HEK293 (cell line): ENCODE data around the gene IL34.

Source experiments
- CTCF ChIA-PET: fragments of 350-600 bp; formaldehyde crosslinking; extraction: SDS; loops from one replicate; lab custom pipeline; 2021; ENCODE audit warnings: antibody characterized with exemption; lab: Yijun Ruan, JAX
- POLR2A ChIA-PET: fragments of 300-600 bp; formaldehyde crosslinking; extraction: SDS; loops from one replicate; lab custom pipeline; 2020; ENCODE audit warnings: antibody characterized with exemption, inconsistent platforms; lab: Yijun Ruan, JAX
- H3K27ac ChIP-seq: fragments of 200-500 bp; sonication (Bioruptor generic); 2 replicates; pipeline ENCODE4 v1.5.1; 2014; ENCODE audit warnings: low read depth, low read length, control low read depth, inconsistent platforms; ENCODE audit errors: extremely low read depth
- H3K36me3 ChIP-seq, 2 experiments: fragments of 200-500 bp in 1 of 2; sonication (Bioruptor generic) in 1 of 2; 1 replicate in 1 of 2; 2 replicates in 1 of 2; pipeline ENCODE4 v1.5.1; 2014 to 2017; ENCODE audit warnings: inconsistent platforms in 2 of 2, low read length in 2 of 2; ENCODE audit not compliant: control insufficient read depth in 2 of 2, insufficient read depth in 1 of 2
- H3K4me1 ChIP-seq: fragments of 200-500 bp; sonication (Bioruptor generic); 2 replicates; pipeline ENCODE4 v1.5.1; 2014; ENCODE audit warnings: mild to moderate bottlenecking, low read length, inconsistent platforms; ENCODE audit not compliant: control insufficient read depth, insufficient read depth
- H3K4me3 ChIP-seq: 2 replicates; pipeline ENCODE4 v1.5.1; 2011; ENCODE audit warnings: low read depth, mild to moderate bottlenecking, control low read depth, low read length, moderate library complexity
- H3K9me3 ChIP-seq: fragments of 200-500 bp; sonication (Bioruptor generic); 2 replicates; pipeline ENCODE4 v1.5.1; 2014; ENCODE audit warnings: low read depth, low read length, inconsistent platforms; ENCODE audit not compliant: control insufficient read depth, insufficient read depth
- GLIS1 ChIP-seq: fragments of 450-650 bp; formaldehyde crosslinking; IDR thresholded peaks from 2 replicates; pipeline ENCODE4 v1.5.1; 2016; ENCODE audit warnings: missing biosample characterization, missing genetic modification characterization
- GLIS2 ChIP-seq: fragments of 450-650 bp; formaldehyde crosslinking; IDR thresholded peaks from 2 replicates; pipeline ENCODE4 v1.5.1; 2016; ENCODE audit warnings: missing biosample characterization, missing genetic modification characterization
- KLF8 ChIP-seq: fragments of 450-650 bp; formaldehyde crosslinking; IDR thresholded peaks from 2 replicates; pipeline ENCODE4 v1.5.1; 2016; ENCODE audit warnings: missing biosample characterization, missing genetic modification characterization
- KLF9 ChIP-seq: fragments of 450-650 bp; formaldehyde crosslinking; IDR thresholded peaks from 2 replicates; pipeline ENCODE4 v1.5.1; 2016; ENCODE audit warnings: missing biosample characterization, missing genetic modification characterization, low read depth
- OSR2 ChIP-seq: fragments of 450-650 bp; formaldehyde crosslinking; IDR thresholded peaks from 2 replicates; pipeline ENCODE4 v1.5.1; 2016; ENCODE audit warnings: missing biosample characterization, missing genetic modification characterization
- PRDM4 ChIP-seq: fragments of 450-650 bp; formaldehyde crosslinking; IDR thresholded peaks from 2 replicates; pipeline ENCODE4 v1.5.1; 2017; ENCODE audit warnings: missing biosample characterization, missing genetic modification characterization
- SP3 ChIP-seq: fragments of 450-650 bp; formaldehyde crosslinking; IDR thresholded peaks from 2 replicates; pipeline ENCODE4 v1.5.1; 2016; ENCODE audit warnings: missing biosample characterization, missing genetic modification characterization
- TCF7L2 ChIP-seq: IDR thresholded peaks from 2 replicates; pipeline ENCODE4 v1.6.1; 2011; ENCODE audit warnings: low read depth, mild to moderate bottlenecking, inconsistent platforms, low read length, moderate library complexity, borderline replicate concordance
- ZBTB10 ChIP-seq: fragments of 450-650 bp; formaldehyde crosslinking; IDR thresholded peaks from 2 replicates; pipeline ENCODE4 v1.5.1; 2016; ENCODE audit warnings: missing biosample characterization, missing genetic modification characterization
- ZBTB8A ChIP-seq: fragments of 450-650 bp; formaldehyde crosslinking; IDR thresholded peaks from 2 replicates; pipeline ENCODE4 v1.5.1; 2016; ENCODE audit warnings: missing biosample characterization, missing genetic modification characterization
- ZNF169 ChIP-seq: fragments of 450-650 bp; formaldehyde crosslinking; IDR thresholded peaks from 2 replicates; pipeline ENCODE4 v1.5.1; 2016; ENCODE audit warnings: missing biosample characterization, missing genetic modification characterization
- ZNF510 ChIP-seq: fragments of 450-650 bp; formaldehyde crosslinking; IDR thresholded peaks from 2 replicates; pipeline ENCODE4 v1.5.1; 2018; ENCODE audit warnings: mild to moderate bottlenecking, missing genetic modification characterization, missing biosample characterization; ENCODE audit not compliant: insufficient replicate concordance
- ZNF610 ChIP-seq: fragments of 450-650 bp; formaldehyde crosslinking; IDR thresholded peaks from 2 replicates; pipeline ENCODE4 v1.5.1; 2016; ENCODE audit warnings: missing biosample characterization, missing genetic modification characterization, borderline replicate concordance
- TF ChIP-seq, protein P1 (sequence below): fragments of 450-650 bp; formaldehyde crosslinking; IDR thresholded peaks from 2 replicates; pipeline ENCODE4 v1.5.1; 2016; ENCODE audit warnings: missing biosample characterization, missing genetic modification characterization
- TF ChIP-seq, protein P2 (sequence below): fragments of 450-650 bp; formaldehyde crosslinking; IDR thresholded peaks from 2 replicates; pipeline ENCODE4 v1.5.1; 2016; ENCODE audit warnings: missing biosample characterization, missing genetic modification characterization

Gene IL34

GRCh38 chr16:70685938-70686375, 39.6 kb downstream of the IL34 start, which contains the start of gene MTSS2 (continued):
- TF ChIP-seq TCF7L2, result 0 out of 2 replicates have a peak, but pooled peaks have one; percentile 23
- peak; percentile 48; the same call in 1 of the 2 replicates for TF ChIP-seq KLF8 (tag by site-specific recombination)
- no peak for TF ChIP-seq ZNF610
- TF ChIP-seq KLF9 (tag by site-specific recombination), result peak; percentile 70

- peak; percentile 62 for TF ChIP-seq GLIS2
- no peak for TF ChIP-seq OSR2 (tag by site-specific recombination)
- TF ChIP-seq SP3 (tag by site-specific recombination), result 0 out of 2 replicates have a peak, but pooled peaks have one; percentile 0
- no peak for TF ChIP-seq ZBTB10 (tag by site-specific recombination)
- no peak for TF ChIP-seq PRDM4 (tag by site-specific recombination)
- no peak for TF ChIP-seq ZNF510 (tag by site-specific recombination)
- TF ChIP-seq, protein P1, sequence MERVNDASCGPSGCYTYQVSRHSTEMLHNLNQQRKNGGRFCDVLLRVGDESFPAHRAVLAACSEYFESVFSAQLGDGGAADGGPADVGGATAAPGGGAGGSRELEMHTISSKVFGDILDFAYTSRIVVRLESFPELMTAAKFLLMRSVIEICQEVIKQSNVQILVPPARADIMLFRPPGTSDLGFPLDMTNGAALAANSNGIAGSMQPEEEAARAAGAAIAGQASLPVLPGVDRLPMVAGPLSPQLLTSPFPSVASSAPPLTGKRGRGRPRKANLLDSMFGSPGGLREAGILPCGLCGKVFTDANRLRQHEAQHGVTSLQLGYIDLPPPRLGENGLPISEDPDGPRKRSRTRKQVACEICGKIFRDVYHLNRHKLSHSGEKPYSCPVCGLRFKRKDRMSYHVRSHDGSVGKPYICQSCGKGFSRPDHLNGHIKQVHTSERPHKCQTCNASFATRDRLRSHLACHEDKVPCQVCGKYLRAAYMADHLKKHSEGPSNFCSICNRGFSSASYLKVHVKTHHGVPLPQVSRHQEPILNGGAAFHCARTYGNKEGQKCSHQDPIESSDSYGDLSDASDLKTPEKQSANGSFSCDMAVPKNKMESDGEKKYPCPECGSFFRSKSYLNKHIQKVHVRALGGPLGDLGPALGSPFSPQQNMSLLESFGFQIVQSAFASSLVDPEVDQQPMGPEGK (tag by site-specific recombination), result 0 out of 2 replicates have a peak, but pooled peaks have one; percentile 47
- peak; percentile 92 for TF ChIP-seq GLIS1 (tag by site-specific recombination)
- TF ChIP-seq, protein P2, sequence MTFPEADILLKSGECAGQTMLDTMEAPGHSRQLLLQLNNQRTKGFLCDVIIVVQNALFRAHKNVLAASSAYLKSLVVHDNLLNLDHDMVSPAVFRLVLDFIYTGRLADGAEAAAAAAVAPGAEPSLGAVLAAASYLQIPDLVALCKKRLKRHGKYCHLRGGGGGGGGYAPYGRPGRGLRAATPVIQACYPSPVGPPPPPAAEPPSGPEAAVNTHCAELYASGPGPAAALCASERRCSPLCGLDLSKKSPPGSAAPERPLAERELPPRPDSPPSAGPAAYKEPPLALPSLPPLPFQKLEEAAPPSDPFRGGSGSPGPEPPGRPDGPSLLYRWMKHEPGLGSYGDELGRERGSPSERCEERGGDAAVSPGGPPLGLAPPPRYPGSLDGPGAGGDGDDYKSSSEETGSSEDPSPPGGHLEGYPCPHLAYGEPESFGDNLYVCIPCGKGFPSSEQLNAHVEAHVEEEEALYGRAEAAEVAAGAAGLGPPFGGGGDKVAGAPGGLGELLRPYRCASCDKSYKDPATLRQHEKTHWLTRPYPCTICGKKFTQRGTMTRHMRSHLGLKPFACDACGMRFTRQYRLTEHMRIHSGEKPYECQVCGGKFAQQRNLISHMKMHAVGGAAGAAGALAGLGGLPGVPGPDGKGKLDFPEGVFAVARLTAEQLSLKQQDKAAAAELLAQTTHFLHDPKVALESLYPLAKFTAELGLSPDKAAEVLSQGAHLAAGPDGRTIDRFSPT (tag by site-specific recombination), result peak; percentile 63
- peak; percentile 33; the same call in 1 of the 2 replicates for TF ChIP-seq ZBTB8A
- TF ChIP-seq TCF7L2, result 0 out of 2 replicates have a peak, but pooled peaks have one; percentile 9
- no peak for TF ChIP-seq ZNF169 (tag by site-specific recombination)
- TF ChIP-seq KLF8 (tag by site-specific recombination), result peak; percentile 12; the same call in 1 of the 2 replicates
- ChIA-PET CTCF (interaction anchor here (0.7 to 1.4 kb wide), 2 partner anchors 85 to 155 kb away, joined by 3 to 6 read pairs; no protein-coding TSS in a partner anchor), POLR2A (interaction anchor here (0.6 to 1.0 kb wide), 2 partner anchors 29 to 100 kb away, joined by 3 read pairs; no protein-coding TSS in a partner anchor)
- H3K4me1 ChIP-seq, result peaks cover 13% of the 10 kb centered on the region
- no peaks in the 10 kb centered on the region for H3K9me3 ChIP-seq
- peak overlapping the region; percentile 58 for H3K4me3 ChIP-seq
- H3K36me3 ChIP-seq, result peaks cover 0 to 14% of the 10 kb centered on the region in 2 experiments; a peak in 1 of 3 replicates
- H3K27ac ChIP-seq, result no peak overlapping the region
Measured at GRCh38 chr16:70686376-70687101, 40.2 kb downstream of the IL34 start.
